SK-N-SH treated with all-trans-retinoic acid at 6 μM for 48 hours (cell line): Measurements from ENCODE around the gene DOCK2.

Source experiments
- ESRRG ChIP-seq: fragments of 250-450 bp; sonication (Bioruptor Pico); IDR thresholded peaks from 2 replicates; pipeline ENCODE4 v1.6.1; 2021; ENCODE audit warnings: mild to moderate bottlenecking
- ISL1 ChIP-seq: fragments of 250-450 bp; sonication (Bioruptor Pico); IDR thresholded peaks from 2 replicates; pipeline ENCODE4 v2.1.2; 2022; ENCODE audit warnings: mild to moderate bottlenecking, moderate library complexity
- OSR1 ChIP-seq: fragments of 250-450 bp; sonication (Bioruptor Pico); IDR thresholded peaks from 2 replicates; pipeline ENCODE4 v1.8.0; 2022; ENCODE audit warnings: moderate library complexity, mild to moderate bottlenecking, inconsistent platforms
- SNAI2 ChIP-seq: fragments of 250-450 bp; sonication (Bioruptor Pico); IDR thresholded peaks from 2 replicates; pipeline ENCODE4 v1.5.0; 2020; ENCODE audit warnings: mild to moderate bottlenecking, moderate library complexity
- TCF4 ChIP-seq: fragments of 250-450 bp; sonication (Bioruptor Pico); IDR thresholded peaks from 2 replicates; pipeline ENCODE4 v1.8.0; 2021; ENCODE audit warnings: mild to moderate bottlenecking, moderate library complexity, borderline replicate concordance
- ZNF8 ChIP-seq: fragments of 450-650 bp; formaldehyde crosslinking; IDR thresholded peaks from 2 replicates; pipeline ENCODE4 v1.5.0; 2020; ENCODE audit warnings: mild to moderate bottlenecking, moderate library complexity
- TF ChIP-seq, protein P1 (sequence below): fragments of 250-450 bp; sonication (Bioruptor Pico); IDR thresholded peaks from 2 replicates; pipeline ENCODE4 v1.5.1; 2020; ENCODE audit warnings: low read depth, mild to moderate bottlenecking, moderate library complexity

DNA sequence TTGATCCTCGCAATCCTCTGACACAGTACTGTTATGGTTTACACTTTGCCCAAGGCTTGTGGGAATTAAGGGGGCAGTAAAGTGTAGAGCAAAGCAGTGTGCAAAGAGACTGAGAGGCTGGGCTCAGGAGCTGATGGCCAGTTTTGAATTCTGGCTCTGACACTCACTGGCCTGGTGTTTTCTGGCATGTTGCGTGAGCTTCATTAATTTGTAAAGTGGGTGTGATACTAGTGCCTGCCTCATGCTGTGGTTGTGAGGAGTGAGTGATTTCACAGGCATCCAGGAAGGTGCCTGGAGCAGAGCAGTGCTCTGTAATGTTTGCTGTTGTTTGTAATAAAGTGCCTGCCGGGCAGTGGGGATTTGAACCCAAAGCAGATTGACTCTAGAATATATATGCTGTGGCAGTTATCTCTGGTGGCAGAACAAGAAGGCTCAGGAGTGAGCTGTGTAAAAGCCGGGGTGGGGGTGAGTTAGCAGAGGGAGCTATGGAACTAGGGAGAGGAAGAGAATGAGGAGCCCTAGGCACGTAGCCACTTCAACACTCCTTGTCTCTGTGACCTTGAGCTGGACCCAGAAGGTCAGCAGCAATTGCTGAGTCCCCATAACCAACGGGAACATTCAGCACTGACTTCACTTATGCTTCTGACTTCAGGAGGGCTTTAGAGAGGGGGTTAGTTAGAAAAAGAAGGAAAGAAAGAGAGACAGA lies 108.5 kb downstream of the DOCK2 start:
- TF ChIP-seq SNAI2 (CRISPR knock-in tag) (no peak), TCF4 (no peak), ISL1 (no peak), ZNF8 (no peak), OSR1 (CRISPR knock-in tag) (no peak), ESRRG (CRISPR knock-in tag) (no peak)
- TF ChIP-seq, protein P1, sequence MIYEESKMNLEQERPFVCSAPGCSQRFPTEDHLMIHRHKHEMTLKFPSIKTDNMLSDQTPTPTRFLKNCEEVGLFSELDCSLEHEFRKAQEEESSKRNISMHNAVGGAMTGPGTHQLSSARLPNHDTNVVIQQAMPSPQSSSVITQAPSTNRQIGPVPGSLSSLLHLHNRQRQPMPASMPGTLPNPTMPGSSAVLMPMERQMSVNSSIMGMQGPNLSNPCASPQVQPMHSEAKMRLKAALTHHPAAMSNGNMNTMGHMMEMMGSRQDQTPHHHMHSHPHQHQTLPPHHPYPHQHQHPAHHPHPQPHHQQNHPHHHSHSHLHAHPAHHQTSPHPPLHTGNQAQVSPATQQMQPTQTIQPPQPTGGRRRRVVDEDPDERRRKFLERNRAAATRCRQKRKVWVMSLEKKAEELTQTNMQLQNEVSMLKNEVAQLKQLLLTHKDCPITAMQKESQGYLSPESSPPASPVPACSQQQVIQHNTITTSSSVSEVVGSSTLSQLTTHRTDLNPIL (CRISPR knock-in tag) = no peak
